Activated T-helper 1 cell treated with Interleukin-2 at 50 U/mL for 16 hours (primary cell): Measurements from ENCODE around the gene FAM107A.
"Not testable (repeated sequence)": the region's sequence is repeated elsewhere in the genome, so short reads cannot be mapped to it uniquely, and the experiment has no call there.

Source experiments
- DNase-seq: peaks from one replicate; pipeline ENCODE4 v3.0.0-alpha.2; 2020; ENCODE audit warnings: low read depth

FAM107A gene

GRCh38 chr3:58535531-58536500 is 41.4 kb downstream of the FAM107A start:
- DNase-seq: no peak

- DNase-seq: no peak
Observed at GRCh38 chr3:58534592-58535494, 42.3 kb downstream of the FAM107A start.

DNA sequence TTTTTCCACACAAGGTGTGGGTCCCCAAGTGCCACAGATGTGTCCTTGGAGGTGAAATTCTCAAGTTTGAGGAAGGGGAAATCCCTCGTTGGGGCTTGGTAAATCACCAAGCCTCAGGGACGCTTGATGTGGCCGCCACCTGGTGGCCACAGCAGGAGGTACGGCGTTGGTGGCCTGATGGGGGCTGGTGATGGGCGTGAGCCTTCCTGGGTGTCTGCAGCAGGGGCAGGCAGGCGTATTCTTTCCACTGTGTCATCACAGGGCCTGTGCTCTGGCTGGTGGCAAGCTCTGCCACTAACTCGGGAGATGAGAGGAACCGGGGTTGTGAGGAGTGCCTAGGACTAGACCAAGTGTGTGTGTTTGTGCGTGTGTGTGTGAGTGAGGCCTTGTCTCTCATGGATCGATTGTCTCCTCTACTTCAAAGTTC is 44.4 kb downstream of the FAM107A start:
- DNase-seq: peak; percentile 56

DNA sequence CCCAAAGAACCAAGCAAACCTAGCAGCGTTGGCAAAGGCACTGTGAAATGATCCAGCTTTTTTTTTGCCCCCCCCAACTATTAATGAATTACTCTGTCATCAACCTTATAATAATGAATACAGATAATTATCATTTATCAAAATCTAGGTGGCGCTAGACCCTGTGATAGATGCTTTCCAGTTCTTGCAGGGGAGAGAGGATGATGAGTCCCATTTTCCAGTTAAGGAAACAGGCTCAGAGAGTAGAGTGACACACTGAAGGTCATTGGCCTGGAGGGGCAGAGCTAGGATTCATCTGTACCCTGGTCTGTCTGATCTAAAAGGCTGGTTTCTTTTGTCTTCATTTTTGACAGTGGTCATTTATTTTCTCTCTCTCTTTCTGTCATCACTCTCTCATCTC is 45.2 kb downstream of the FAM107A start:
- no peak for DNase-seq

- DNase-seq: no peak
Observed at GRCh38 chr3:58531555-58531954, 45.6 kb downstream of the FAM107A start.

DNA sequence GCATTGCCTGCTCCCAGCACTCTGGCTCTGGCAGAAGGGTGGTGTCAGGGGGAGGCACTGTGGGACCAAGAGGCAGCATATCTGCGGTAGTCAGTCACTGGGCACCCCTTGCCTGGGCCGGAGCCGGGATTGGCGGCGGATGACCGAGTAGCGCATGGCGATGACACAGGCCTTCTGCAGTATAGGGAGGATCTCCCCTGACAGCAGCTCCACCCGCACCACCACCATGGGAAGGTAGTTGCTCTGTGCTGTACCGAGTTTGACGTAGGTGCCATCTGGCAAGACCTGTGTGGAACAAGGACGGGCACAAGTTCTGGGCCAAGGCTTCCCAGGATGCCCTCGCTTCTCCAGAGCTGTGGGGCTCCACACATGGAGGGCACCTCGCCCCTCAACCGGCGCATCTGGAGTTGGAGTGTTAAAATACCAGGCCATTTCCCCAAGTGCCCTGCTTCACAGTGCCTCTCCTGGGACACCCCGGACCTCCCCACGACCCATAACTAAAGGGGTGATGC is 46.8 kb downstream of the FAM107A start:
- no peak for DNase-seq

- no peak for DNase-seq
Observed at GRCh38 chr3:58529516-58530353, 47.5 kb downstream of the FAM107A start.

DNA sequence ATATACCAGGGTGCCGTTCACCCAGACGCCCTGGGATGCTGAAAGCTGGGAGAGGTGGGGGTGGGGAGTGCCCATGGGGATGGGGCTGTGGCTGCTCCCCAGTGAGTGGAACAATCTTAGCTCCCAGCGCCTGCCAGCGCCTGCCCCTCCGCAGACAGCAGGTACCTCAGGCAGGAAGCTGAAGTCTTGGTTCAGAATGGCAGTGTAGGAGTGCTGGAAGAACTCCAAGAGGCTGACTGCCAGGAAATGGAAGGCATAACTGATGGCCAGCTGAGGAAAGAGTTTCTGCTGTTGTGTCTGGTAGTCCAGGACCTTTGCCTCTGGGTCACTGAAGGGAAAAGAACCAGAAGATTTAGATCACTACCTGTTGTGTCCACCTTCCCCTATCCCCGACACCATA is 48.6 kb downstream of the FAM107A start:
- DNase-seq: no peak

DNA sequence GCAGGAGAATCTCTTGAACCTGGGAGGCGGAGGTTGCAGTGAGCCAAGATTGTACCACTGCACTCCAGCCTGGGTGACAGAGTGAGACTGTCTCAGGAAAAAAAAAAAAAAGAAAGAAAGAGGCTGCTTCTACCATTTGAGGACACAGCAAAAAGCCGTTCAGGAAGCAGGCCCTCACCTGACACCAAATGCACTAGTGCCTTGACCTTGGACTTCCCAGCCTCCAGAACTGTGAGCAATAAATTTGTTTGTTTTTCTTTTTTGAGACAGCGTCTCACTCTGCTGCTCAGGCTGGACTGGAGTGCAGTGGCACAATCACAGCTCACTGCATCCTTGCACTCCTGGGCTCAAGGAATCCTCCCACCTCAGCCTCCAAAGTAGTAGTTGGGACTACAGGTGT is 49.8 kb downstream of the FAM107A start:
- not testable (repeated sequence) for DNase-seq

GRCh38 chr3:58526515-58526957 is 50.7 kb downstream of the FAM107A start:
- no peak for DNase-seq

GRCh38 chr3:58524326-58524888 is 52.8 kb downstream of the FAM107A start:
- no peak for DNase-seq

DNA sequence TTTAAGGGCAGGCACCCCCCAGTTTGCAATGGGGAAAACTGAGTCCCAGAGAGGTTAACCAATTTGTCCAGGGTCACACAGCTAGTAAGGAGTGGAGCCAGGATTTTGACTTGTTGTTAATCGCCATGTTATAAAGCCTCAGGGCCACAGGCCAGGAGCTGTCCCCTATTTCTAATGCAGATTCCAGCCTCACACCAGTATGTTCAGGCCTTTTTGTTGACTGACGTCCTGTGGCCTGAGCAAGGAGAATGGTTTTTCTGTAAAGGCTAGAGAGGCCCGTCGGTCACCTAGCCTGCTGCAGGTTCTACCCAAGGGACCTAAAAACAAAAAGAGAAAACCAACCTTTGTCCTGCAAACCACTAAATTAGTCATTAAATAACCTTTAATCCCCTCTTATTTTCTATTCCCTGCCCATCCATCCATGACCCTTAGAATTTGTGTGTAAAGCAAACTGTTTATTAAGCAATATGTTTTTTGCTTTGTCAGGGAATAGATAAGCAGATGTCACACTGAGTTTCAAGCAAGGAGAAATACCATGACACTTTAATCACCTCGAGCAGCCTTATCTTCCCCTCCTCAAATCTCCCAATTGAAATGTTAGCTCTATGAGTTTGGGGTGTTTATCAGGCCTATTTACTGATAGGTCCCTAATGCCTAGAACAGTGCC is 54.3 kb downstream of the FAM107A start:
- DNase-seq: no peak

- no peak for DNase-seq
Observed at GRCh38 chr3:58521917-58522631, 55.1 kb downstream of the FAM107A start.

- DNase-seq: no peak
Observed at GRCh38 chr3:58521336-58521670, 55.9 kb downstream of the FAM107A start.

DNA sequence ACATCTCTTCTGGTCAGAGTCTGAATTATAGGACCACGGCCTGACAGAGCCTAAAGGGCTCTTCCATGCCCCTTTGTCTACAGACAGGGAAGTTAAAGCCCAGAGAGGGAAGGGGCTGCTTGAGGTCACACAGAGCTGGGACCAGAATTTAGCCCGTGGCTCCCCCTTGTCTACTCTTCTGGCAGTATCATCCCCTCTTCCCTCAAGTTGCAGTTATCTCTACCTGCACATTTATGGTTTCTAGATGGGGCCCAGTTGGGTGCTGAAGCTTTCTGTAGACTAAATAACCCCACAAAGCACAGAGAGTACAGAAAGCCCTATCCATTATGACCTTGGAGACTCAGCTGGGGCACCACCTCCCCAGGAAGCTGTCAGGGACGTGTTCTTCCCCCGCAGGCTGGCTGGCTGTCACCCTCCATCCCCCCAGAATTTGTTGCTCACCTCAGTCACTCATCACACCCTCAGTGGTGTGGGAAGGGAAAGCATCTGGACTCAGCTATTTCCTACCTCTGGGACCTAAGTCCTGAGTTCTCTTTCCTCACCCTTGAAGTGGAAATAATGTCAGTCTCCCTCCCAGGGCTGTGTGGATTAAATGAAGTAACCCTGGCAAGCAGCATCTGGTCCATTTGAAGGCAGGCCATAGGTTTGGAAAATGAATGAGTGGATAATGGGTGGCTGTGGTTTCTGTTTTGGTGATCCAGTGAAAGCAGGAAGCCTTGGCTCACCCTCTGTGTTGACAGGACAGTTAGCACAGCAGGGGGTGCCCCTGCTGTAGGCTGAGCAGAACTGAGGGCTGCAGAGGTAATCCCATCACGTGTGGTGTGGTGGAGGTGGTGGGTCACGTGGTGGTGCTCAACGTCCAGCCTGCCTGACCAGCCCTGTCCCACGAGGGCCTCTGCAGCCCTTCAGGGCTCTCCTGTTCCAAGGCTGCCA is 56.5 kb downstream of the FAM107A start:
- no peak for DNase-seq

GRCh38 chr3:58519668-58520402 is 57.4 kb downstream of the FAM107A start:
- DNase-seq: no peak

DNA sequence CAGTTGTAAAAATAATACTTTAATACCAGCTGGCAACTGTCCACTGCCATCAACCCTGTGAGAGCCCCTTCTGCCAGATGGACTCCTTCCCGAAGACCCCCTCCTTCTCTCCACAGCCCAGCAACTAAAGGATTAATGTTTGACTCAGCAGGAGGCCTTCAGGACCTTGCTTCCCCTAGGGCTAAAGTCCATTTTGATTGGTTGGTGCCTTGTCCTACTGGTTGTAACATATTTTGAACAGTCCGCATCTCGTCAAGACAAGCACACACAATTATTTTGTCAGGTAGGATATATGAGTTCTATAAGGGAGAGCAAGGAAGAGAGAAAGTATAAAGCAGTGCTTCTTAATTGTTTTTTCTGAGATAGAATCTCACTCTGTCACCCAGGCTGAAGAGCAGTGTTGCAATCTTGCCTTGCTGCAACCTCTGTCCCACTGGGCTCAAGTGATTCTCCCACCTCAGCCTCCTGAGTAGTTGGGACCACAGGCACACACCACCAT is 58.9 kb downstream of the FAM107A start:
- no peak for DNase-seq

DNA sequence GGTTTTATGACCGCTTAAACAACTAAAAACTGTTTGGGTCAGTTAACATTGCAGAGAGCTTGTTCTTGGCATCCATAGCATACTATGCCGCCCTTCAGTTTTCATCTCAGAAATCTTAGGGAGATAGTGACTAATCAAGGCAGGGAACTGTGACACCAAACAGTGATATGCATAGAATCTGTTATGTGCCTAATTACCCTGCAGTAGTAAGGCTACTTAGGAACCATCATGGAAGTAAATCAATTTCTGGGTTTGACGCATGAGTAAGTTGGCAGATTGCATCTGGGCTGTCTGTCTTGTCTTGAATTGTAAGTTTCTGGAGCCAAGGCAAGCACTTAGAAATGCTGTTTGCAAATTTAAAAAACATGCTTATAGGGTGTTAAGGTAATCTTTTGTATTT is 62.8 kb downstream of the FAM107A start:
- DNase-seq: no peak
